HG03025 (cell line): Measurements from ENCODE around the gene PUS7L.
"Not testable (repeated sequence)": the region's sequence is repeated elsewhere in the genome, so short reads cannot be mapped to it uniquely, and the experiment has no call there.

Experiments
- ATAC-seq: cut with Tn5 transposase; IDR thresholded peaks from one replicate; pipeline ENCODE4 v1.9.1; 2021; ENCODE audit warnings: mild to moderate bottlenecking, moderate library complexity; ENCODE audit not compliant: unreplicated experiment, low FRiP score

The PUS7L gene

GRCh38 chr12:43758728-43759563 lies at the start of gene PUS7L, which contains the start of gene IRAK4:
Gene PUS7L, minus strand, starts transcription at chr12:43758790. Its CDS starts 3,545 bp downstream, at chr12:43755245.
Gene IRAK4, plus strand, starts transcription at chr12:43758951. Its CDS starts 9,161 bp downstream, at chr12:43768112.
- peak; percentile 95 for ATAC-seq

- no peak for ATAC-seq
Measured at GRCh38 chr12:43807386-43807785, 48.8 kb upstream of the PUS7L start.

GRCh38 chr12:43806737-43807072 lies 48.1 kb upstream of the PUS7L start:
- ATAC-seq = no peak

- ATAC-seq = peak; percentile 95
Measured at GRCh38 chr12:43805860-43806736, 47.5 kb upstream of the PUS7L start, which contains the start of gene TWF1. Gene TWF1, minus strand, starts transcription at chr12:43806317. Its CDS starts 72 bp downstream, at chr12:43806245.

- ATAC-seq = no peak
Measured at GRCh38 chr12:43805149-43805859, 46.7 kb upstream of the PUS7L start.

GRCh38 chr12:43797561-43798217 lies 39.1 kb upstream of the PUS7L start:
- no peak for ATAC-seq

GRCh38 chr12:43795716-43796280 lies 37.2 kb upstream of the PUS7L start:
- ATAC-seq = no peak

- no peak for ATAC-seq
Measured at GRCh38 chr12:43789941-43790340, 31.4 kb upstream of the PUS7L start.

- ATAC-seq = no peak
Measured at GRCh38 chr12:43786899-43787693, 28.5 kb upstream of the PUS7L start.

- ATAC-seq = no peak
Measured at GRCh38 chr12:43776498-43776897, 17.9 kb upstream of the PUS7L start.

GRCh38 chr12:43766291-43766690 lies 7.7 kb upstream of the PUS7L start:
- ATAC-seq = no peak

- no peak for ATAC-seq
Measured at GRCh38 chr12:43764528-43764927, 5.9 kb upstream of the PUS7L start.

- no peak for ATAC-seq
Measured at GRCh38 chr12:43763769-43764168, 5.2 kb upstream of the PUS7L start.

GRCh38 chr12:43762596-43762995 lies 4.0 kb upstream of the PUS7L start:
- no peak for ATAC-seq

- ATAC-seq = no peak
Measured at GRCh38 chr12:43761500-43761899, 2.9 kb upstream of the PUS7L start.

- no peak for ATAC-seq
Measured at GRCh38 chr12:43760396-43760795, 1.8 kb upstream of the PUS7L start.

GRCh38 chr12:43758247-43758727 lies 303 bp downstream of the PUS7L start:
- no peak for ATAC-seq

GRCh38 chr12:43754015-43754414 lies 4.6 kb downstream of the PUS7L start:
- ATAC-seq = no peak

GRCh38 chr12:43751360-43751759 lies 7.2 kb downstream of the PUS7L start:
- not testable (repeated sequence) for ATAC-seq
